GM23338 (cell line): Measurements from ENCODE around the gene PRPF6. TPM values are rescaled to one million over a fixed set of nuclear protein-coding genes. Genes with fewer than 3 reads are reported as not detected.

Source experiments
- ATAC-seq: fragments of 200-7000 bp; cut with Tn5 transposase; 3 replicates; pipeline ENCODE4 v1.9.1; 2020
- DNase-seq: peaks from one replicate; pipeline ENCODE4 v3.0.0-alpha.2; 2015; ENCODE audit warnings: low spot score
- H2AFZ ChIP-seq: fragments of 200-600 bp; sonication (generic); 2 replicates; pipeline ENCODE4 v1.8.0; 2016; ENCODE audit warnings: antibody characterized with exemption, mild to moderate bottlenecking, moderate library complexity
- H3F3A ChIP-seq: fragments of 200-600 bp; sonication (generic); replicated peaks from 2 replicates; pipeline ENCODE4 v1.8.0; 2017; ENCODE audit warnings: antibody characterized with exemption, mixed run types, low read depth
- H3K27ac ChIP-seq: fragments of 200-600 bp; sonication (generic); 2 replicates; pipeline ENCODE4 v1.6.1; 2016; ENCODE audit warnings: low read depth
- H3K27me3 ChIP-seq: fragments of 200-600 bp; sonication (generic); 2 replicates; pipeline ENCODE4 v1.8.0; 2016; ENCODE audit warnings: mild to moderate bottlenecking, mixed run types, moderate library complexity; ENCODE audit not compliant: insufficient read depth
- H3K36me3 ChIP-seq: fragments of 200-600 bp; sonication (generic); 2 replicates; pipeline ENCODE4 v1.8.0; 2016; ENCODE audit warnings: mild to moderate bottlenecking; ENCODE audit not compliant: insufficient read depth
- H3K4me1 ChIP-seq: fragments of 200-600 bp; sonication (generic); 2 replicates; pipeline ENCODE4 v1.8.0; 2016; ENCODE audit warnings: mild to moderate bottlenecking, moderate library complexity; ENCODE audit not compliant: insufficient read depth
- H3K4me2 ChIP-seq: fragments of 200-600 bp; sonication (generic); 2 replicates; pipeline ENCODE4 v1.7.1; 2017; ENCODE audit warnings: mixed run types
- H3K4me3 ChIP-seq: fragments of 200-600 bp; sonication (generic); 2 replicates; pipeline ENCODE4 v1.6.1; 2016; ENCODE audit warnings: mixed run types
- H3K79me2 ChIP-seq: fragments of 200-600 bp; sonication (generic); replicated peaks from 2 replicates; pipeline ENCODE4 v1.8.0; 2017; ENCODE audit warnings: mild to moderate bottlenecking; ENCODE audit not compliant: insufficient read depth
- H3K9me2 ChIP-seq: fragments of 200-600 bp; sonication (generic); 2 replicates; pipeline ENCODE4 v1.8.0; 2017; ENCODE audit not compliant: insufficient read depth
- H4K20me1 ChIP-seq: fragments of 200-600 bp; sonication (generic); replicated peaks from 2 replicates; pipeline ENCODE4 v1.8.0; 2017; ENCODE audit warnings: mild to moderate bottlenecking; ENCODE audit not compliant: insufficient read depth
- H3K27ac Mint-ChIP-seq: 2 replicates; pipeline ENCODE4 v1.8.0; 2020; ENCODE audit warnings: inconsistent platforms, mild to moderate bottlenecking, moderate library complexity, mixed read lengths
- H3K27me3 Mint-ChIP-seq: 3 replicates; pipeline ENCODE4 v1.8.0; 2022; ENCODE audit warnings: low read depth, mild to moderate bottlenecking, moderate library complexity, mixed read lengths, inconsistent platforms; ENCODE audit not compliant: insufficient read depth, poor library complexity
- H3K36me3 Mint-ChIP-seq: 3 replicates; pipeline ENCODE4 v1.8.0; 2021; ENCODE audit warnings: low read depth, mild to moderate bottlenecking, inconsistent platforms, moderate library complexity, mixed read lengths
- H3K4me1 Mint-ChIP-seq: 3 replicates; pipeline ENCODE4 v1.8.0; 2020; ENCODE audit warnings: mild to moderate bottlenecking, inconsistent platforms, mixed read lengths
- H3K4me3 Mint-ChIP-seq: 3 replicates; pipeline ENCODE4 v1.8.0; 2021; ENCODE audit warnings: moderate library complexity, mild to moderate bottlenecking, inconsistent platforms, mixed read lengths
- H3K9me3 Mint-ChIP-seq: 3 replicates; pipeline ENCODE4 v1.8.0; 2020; ENCODE audit warnings: moderate library complexity, mild to moderate bottlenecking, inconsistent platforms, mixed read lengths
- CREB1 ChIP-seq: fragments of 250-450 bp; sonication (Bioruptor Pico); IDR thresholded peaks from 2 replicates; pipeline ENCODE4 v1.5.0; 2020; ENCODE audit warnings: low read depth, mild to moderate bottlenecking, moderate library complexity
- ETS1 ChIP-seq: IDR thresholded peaks from 2 replicates; pipeline ENCODE4 v1.6.1; 2016; ENCODE audit warnings: antibody characterized with exemption
- EZH2phosphoT487 ChIP-seq: fragments of 200-600 bp; sonication (generic); IDR thresholded peaks from one replicate; pipeline ENCODE4 v1.8.1; 2018; ENCODE audit warnings: antibody characterized with exemption; ENCODE audit not compliant: unreplicated experiment
- POLR2AphosphoS5 ChIP-seq: IDR thresholded peaks from 2 replicates; pipeline ENCODE4 v1.6.1; 2016; ENCODE audit warnings: antibody characterized with exemption, low read depth
- REST ChIP-seq: IDR thresholded peaks from one replicate; pipeline ENCODE4 v1.6.1; 2018; ENCODE audit warnings: antibody characterized with exemption; ENCODE audit not compliant: unreplicated experiment
- ZNF331 ChIP-seq: fragments of 250-450 bp; sonication (Bioruptor Pico); IDR thresholded peaks from 2 replicates; pipeline ENCODE4 v1.5.0; 2020; ENCODE audit warnings: low read depth, mild to moderate bottlenecking, moderate library complexity
- polyA plus RNA-seq: library from polyadenylated mRNA; unstranded; fragments of >200 nt; fragmentation: Nextera tagmentation; extraction: Ambion mirVana; gene quantifications from 2 replicates; pipeline ENCODE4 v1.2.1, GENCODE V29; 2016
- total RNA-seq: library from RNA; depleted of rRNA; stranded (reverse); fragments of >200 nt; shearing (Covaris generic); gene quantifications from 2 replicates; pipeline ENCODE4 v1.2.3, GENCODE V29; 2014

Gene PRPF6
- total and polyA plus RNA-seq, 2 experiments from 2014 or later = 53.8 to 79.9 TPM

GRCh38 chr20:63940472-63941266 lies 40.3 kb upstream of the PRPF6 start (continued):
- TF ChIP-seq EZH2phosphoT487 = no peak
- peak; percentile 3; the same call in 1 of the 2 replicates for TF ChIP-seq CREB1 (CRISPR knock-in tag)

DNA sequence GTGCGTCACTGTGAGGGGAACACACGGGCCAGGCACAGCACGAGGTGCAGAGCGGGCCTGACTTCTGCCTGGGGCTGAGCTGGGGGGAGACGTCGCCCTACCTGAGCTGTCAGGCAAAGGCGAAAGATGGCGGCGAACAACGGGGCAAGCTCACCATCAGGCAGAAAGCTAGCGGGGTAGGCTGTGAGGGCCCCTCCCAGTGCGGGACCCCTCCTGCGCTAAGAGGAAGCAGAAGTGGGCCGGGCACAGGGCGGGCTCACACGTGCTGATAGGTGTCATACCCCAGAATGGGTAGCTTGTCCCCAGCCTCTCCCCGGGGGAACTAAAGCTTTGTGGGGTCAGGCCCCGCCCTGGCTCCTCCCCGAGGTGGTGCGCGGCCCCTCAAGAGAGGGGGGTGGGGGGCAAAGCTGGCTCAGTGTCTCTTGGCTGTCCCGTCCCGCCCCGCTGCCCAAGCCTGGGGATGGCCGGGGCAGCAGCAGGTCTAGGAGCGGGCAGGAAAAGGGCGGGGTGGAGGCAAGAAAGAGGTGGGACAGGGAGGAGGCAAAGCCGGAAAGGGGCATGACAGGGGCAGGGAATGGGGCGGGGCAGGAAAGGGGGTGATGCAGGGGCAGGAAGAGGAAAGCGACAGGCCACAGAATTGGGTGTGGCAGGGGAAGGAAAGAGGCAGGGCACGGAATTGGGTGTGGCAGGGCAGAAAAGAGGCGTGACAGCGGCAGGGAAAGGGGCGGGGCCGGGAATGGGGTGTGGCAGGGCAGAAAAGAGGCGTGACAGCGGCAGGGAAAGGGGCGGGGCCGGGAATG lies 39.5 kb upstream of the PRPF6 start:
- Histone ChIP-seq H3K36me3 (no peaks in the 10 kb centered on the region), H2AFZ (no peak overlapping the region), H3K4me1 (peaks cover 10% of the 10 kb centered on the region; the same call in 1 of the 2 replicates), H3K9me2 (no peaks in the 10 kb centered on the region), H3K4me3 (peak overlapping the region; percentile 92), H3K27ac (peak overlapping the region; percentile 87), H3F3A (peaks cover 39% of the 10 kb centered on the region), H3K27me3 (no peaks in the 10 kb centered on the region), H4K20me1 (peaks cover under 1% of the 10 kb centered on the region), H3K4me2 (peak overlapping the region; percentile 93), H3K79me2 (peaks cover under 1% of the 10 kb centered on the region; the same call in 1 of the 2 replicates)
- no peak for TF ChIP-seq REST
- no peak for TF ChIP-seq ETS1
- peak; percentile 6; the same call in 1 of the 2 replicates for TF ChIP-seq POLR2AphosphoS5
- no peak for TF ChIP-seq ZNF331 (CRISPR knock-in tag)
- peaks cover 7% of the 10 kb centered on the region; the same call in 2 of the 3 replicates for H3K4me1 Mint-ChIP-seq
- no peaks in the 10 kb centered on the region for H3K9me3 Mint-ChIP-seq
- peaks cover 18% of the 10 kb centered on the region for H3K36me3 Mint-ChIP-seq
- ATAC-seq = peak; percentile 51
- H3K4me3 Mint-ChIP-seq = peak overlapping the region; percentile 85
- H3K27ac Mint-ChIP-seq = peak overlapping the region; percentile 86
- H3K27me3 Mint-ChIP-seq = peaks cover 19% of the 10 kb centered on the region
- peak; percentile 98 for DNase-seq
